Umbilical cord (tissue), 2 donors: ENCODE data around the gene DOCK6. TPM values are rescaled to one million over a fixed set of nuclear protein-coding genes. Genes with fewer than 3 reads are reported as not detected.
A peak's percentile ranks its signal among the peaks of the same experiment; 100 is the strongest.

ENCODE experiments used
- DNase-seq: peaks from one replicate; pipeline ENCODE4 v3.0.0-alpha.2; 2015; ENCODE audit warnings: low spot score
- total RNA-seq: library from RNA; depleted of rRNA; stranded (reverse); fragments of >200 nt; gene quantifications from one replicate; pipeline ENCODE4 v1.2.3, GENCODE V29; 2014; ENCODE audit warnings: low replicate concordance; ENCODE audit not compliant: insufficient read depth

The DOCK6 gene
- total RNA-seq, 1 donor from 2014 or later, result 14.2 TPM

GRCh38 chr19:11248852-11249251 lies 13.5 kb downstream of the DOCK6 start:
- DNase-seq, result no peak

- DNase-seq, result no peak
Measured at GRCh38 chr19:11247934-11248333, 14.4 kb downstream of the DOCK6 start.

GRCh38 chr19:11247391-11247790 lies 14.9 kb downstream of the DOCK6 start:
- no peak for DNase-seq

- DNase-seq, result no peak
Measured at GRCh38 chr19:11246941-11247340, 15.4 kb downstream of the DOCK6 start.

- no peak for DNase-seq
Measured at GRCh38 chr19:11244846-11245589, 17.3 kb downstream of the DOCK6 start.

GRCh38 chr19:11243798-11244169 lies 18.5 kb downstream of the DOCK6 start:
- DNase-seq, result no peak

- DNase-seq, result peak; percentile 78
Measured at GRCh38 chr19:11242864-11243797, 19.2 kb downstream of the DOCK6 start.

GRCh38 chr19:11242025-11242424 lies 20.3 kb downstream of the DOCK6 start:
- DNase-seq, result no peak

- no peak for DNase-seq
Measured at GRCh38 chr19:11240008-11240444, 22.3 kb downstream of the DOCK6 start.

GRCh38 chr19:11239377-11240000 lies 22.8 kb downstream of the DOCK6 start, which contains the start of gene ANGPTL8:
Gene ANGPTL8, plus strand, starts transcription at chr19:11239619. Its CDS starts 19 bp downstream, at chr19:11239638.
- DNase-seq, result no peak

GRCh38 chr19:11238781-11239376 lies 23.4 kb downstream of the DOCK6 start:
- DNase-seq, result no peak

GRCh38 chr19:11238041-11238440 lies 24.3 kb downstream of the DOCK6 start:
- no peak for DNase-seq

GRCh38 chr19:11237321-11237720 lies 25.0 kb downstream of the DOCK6 start:
- DNase-seq, result no peak

GRCh38 chr19:11236324-11237301 lies 25.7 kb downstream of the DOCK6 start:
- no peak for DNase-seq

GRCh38 chr19:11234486-11235075 lies 27.7 kb downstream of the DOCK6 start:
- no peak for DNase-seq

- no peak for DNase-seq
Measured at GRCh38 chr19:11233073-11233472, 29.3 kb downstream of the DOCK6 start.

- no peak for DNase-seq
Measured at GRCh38 chr19:11232555-11232954, 29.8 kb downstream of the DOCK6 start.

- DNase-seq, result no peak
Measured at GRCh38 chr19:11230621-11231386, 31.5 kb downstream of the DOCK6 start.

- no peak for DNase-seq
Measured at GRCh38 chr19:11227195-11227886, 35.0 kb downstream of the DOCK6 start.
